ENCODE data around the gene TTC28. TPM values are rescaled to one million over a fixed set of nuclear protein-coding genes. Genes with fewer than 3 reads are reported as not detected.

Gene TTC28
- total RNA-seq, 1 experiment from 2014 or later = not detected

- no peaks in the 10 kb centered on the region for H3K9me3 Mint-ChIP-seq (ENCODE audit: unreplicated experiment)
- CTCF ChIA-PET = interaction anchor here (0.6 to 5.8 kb wide), 6 partner anchors 11 to 161 kb away, joined by 3 to 64 read pairs (median 4); no protein-coding TSS in a partner anchor
- no peaks in the 10 kb centered on the region for H3K36me3 Mint-ChIP-seq (ENCODE audit: insufficient read depth, unreplicated experiment)
- no peaks in the 10 kb centered on the region for H3K4me1 Mint-ChIP-seq (ENCODE audit: insufficient read depth, unreplicated experiment)
- TF ChIP-seq CTCF (IDR thresholded peaks at IDR 0.05; ENCODE audit: unreplicated experiment) = no peak
- no peak overlapping the region for H3K4me3 Mint-ChIP-seq (ENCODE audit: unreplicated experiment)
- H3K27me3 Mint-ChIP-seq (ENCODE audit: insufficient read depth, unreplicated experiment) = no peaks in the 10 kb centered on the region
- no TSS peak for BruUV-seq (replicated peaks)
- intact Hi-C loops (cut with micrococcal nuclease) = loop anchor here (1.0 to 10.0 kb wide), 7 partner anchors 88 to 1330 kb away; partner anchors contain the start of gene MN1
- DNase-seq (ENCODE audit: unreplicated experiment) = no peak
- no peak overlapping the region for H3K27ac Mint-ChIP-seq (ENCODE audit: low read depth, unreplicated experiment)
- POLR2A ChIA-PET = interaction anchor here (0.7 to 1.0 kb wide), 4 partner anchors 89 to 127 kb away, joined by 3 to 5 read pairs (median 3); partner anchors contain the start of gene PITPNB
Observed at GRCh38 chr22:28008649-28009048, 671.0 kb downstream of the TTC28 start.

GRCh38 chr22:28008056-28008455 lies 671.6 kb downstream of the TTC28 start:
- CTCF ChIA-PET = interaction anchor here (0.7 to 5.8 kb wide), 5 partner anchors 12 to 160 kb away, joined by 3 to 64 read pairs (median 3); no protein-coding TSS in a partner anchor
- POLR2A ChIA-PET = interaction anchor here (0.7 to 0.8 kb wide), 2 partner anchors 121 to 127 kb away, joined by 3 read pairs; no protein-coding TSS in a partner anchor
- no peak overlapping the region for H3K4me3 Mint-ChIP-seq (ENCODE audit: unreplicated experiment)
- TF ChIP-seq CTCF (IDR thresholded peaks at IDR 0.05; ENCODE audit: unreplicated experiment) = no peak
- H3K4me1 Mint-ChIP-seq (ENCODE audit: insufficient read depth, unreplicated experiment) = no peaks in the 10 kb centered on the region
- no peaks in the 10 kb centered on the region for H3K9me3 Mint-ChIP-seq (ENCODE audit: unreplicated experiment)
- no TSS peak for BruUV-seq (replicated peaks)
- H3K36me3 Mint-ChIP-seq (ENCODE audit: insufficient read depth, unreplicated experiment) = no peaks in the 10 kb centered on the region
- no peak for DNase-seq (ENCODE audit: unreplicated experiment)
- no peak overlapping the region for H3K27ac Mint-ChIP-seq (ENCODE audit: low read depth, unreplicated experiment)
- intact Hi-C loops (cut with micrococcal nuclease) = loop anchor here (2.0 to 10.0 kb wide), 4 partner anchors 203 to 1329 kb away; partner anchors contain the start of gene MN1
- no peaks in the 10 kb centered on the region for H3K27me3 Mint-ChIP-seq (ENCODE audit: insufficient read depth, unreplicated experiment)

GRCh38 chr22:28006271-28006670 lies 673.4 kb downstream of the TTC28 start:
- ChIA-PET POLR2A (interaction anchor here (1.4 kb wide), 1 partner anchor 87 kb away, joined by 3 read pairs; the partner anchor contains the start of gene PITPNB), CTCF (interaction anchor here (0.6 to 2.0 kb wide), 5 partner anchors 12 to 1304 kb away, joined by 3 to 19 read pairs (median 5); no protein-coding TSS in a partner anchor)
- intact Hi-C loops (cut with micrococcal nuclease) = loop anchor here (5.0 to 10.0 kb wide), 3 partner anchors 201 to 1249 kb away; partner anchors contain the start of gene MN1
- Mint-ChIP-seq H3K36me3 (ENCODE audit: insufficient read depth, unreplicated experiment) (no peaks in the 10 kb centered on the region), H3K4me3 (ENCODE audit: unreplicated experiment) (no peak overlapping the region), H3K9me3 (ENCODE audit: unreplicated experiment) (no peaks in the 10 kb centered on the region), H3K27ac (ENCODE audit: low read depth, unreplicated experiment) (no peak overlapping the region), H3K27me3 (ENCODE audit: insufficient read depth, unreplicated experiment) (no peaks in the 10 kb centered on the region), H3K4me1 (ENCODE audit: insufficient read depth, unreplicated experiment) (peaks cover 6% of the 10 kb centered on the region)
- DNase-seq (ENCODE audit: unreplicated experiment) = no peak
- no peak for TF ChIP-seq CTCF (IDR thresholded peaks at IDR 0.05; ENCODE audit: unreplicated experiment)
- no TSS peak for BruUV-seq (replicated peaks)

- no peak for DNase-seq (ENCODE audit: unreplicated experiment)
- Mint-ChIP-seq H3K4me3 (ENCODE audit: unreplicated experiment) (no peak overlapping the region), H3K27ac (ENCODE audit: low read depth, unreplicated experiment) (no peak overlapping the region), H3K4me1 (ENCODE audit: insufficient read depth, unreplicated experiment) (peaks cover 6% of the 10 kb centered on the region), H3K27me3 (ENCODE audit: insufficient read depth, unreplicated experiment) (no peaks in the 10 kb centered on the region), H3K9me3 (ENCODE audit: unreplicated experiment) (no peaks in the 10 kb centered on the region), H3K36me3 (ENCODE audit: insufficient read depth, unreplicated experiment) (no peaks in the 10 kb centered on the region)
- intact Hi-C loops (cut with micrococcal nuclease) = loop anchor here (5.0 to 10.0 kb wide), 3 partner anchors 201 to 1248 kb away; partner anchors contain the start of gene MN1
- no TSS peak for BruUV-seq (replicated peaks)
- CTCF ChIA-PET = interaction anchor here (0.5 to 2.0 kb wide), 5 partner anchors 12 to 430 kb away, joined by 3 to 19 read pairs (median 5); no protein-coding TSS in a partner anchor
- TF ChIP-seq CTCF (IDR thresholded peaks at IDR 0.05; ENCODE audit: unreplicated experiment) = no peak
- POLR2A ChIA-PET = interaction anchor here (1.4 kb wide), 1 partner anchor 86 kb away, joined by 3 read pairs; the partner anchor contains the start of gene PITPNB
Observed at GRCh38 chr22:28005513-28005912, 674.1 kb downstream of the TTC28 start.
